WI38 (cell line): ENCODE results near the gene HDAC7.

Experiments
- H3K4me3 ChIP-seq: 2 replicates; pipeline ENCODE4 v1.5.1; 2011; ENCODE audit warnings: low read depth, mild to moderate bottlenecking, control low read depth, low read length
- TF ChIP-seq, protein P1 (sequence below): IDR thresholded peaks from 2 replicates; pipeline ENCODE4 v1.5.1; 2012; ENCODE audit warnings: low read depth, mild to moderate bottlenecking, control low read depth, low read length

The HDAC7 gene

GRCh38 chr12:47758834-47759690 lies 60.6 kb downstream of the HDAC7 start, which contains the start of gene RAPGEF3:
RAPGEF3 (minus strand) TSS chr12:47758880; CDS start chr12:47758556, 324 bp downstream.
- TF ChIP-seq, protein P1, sequence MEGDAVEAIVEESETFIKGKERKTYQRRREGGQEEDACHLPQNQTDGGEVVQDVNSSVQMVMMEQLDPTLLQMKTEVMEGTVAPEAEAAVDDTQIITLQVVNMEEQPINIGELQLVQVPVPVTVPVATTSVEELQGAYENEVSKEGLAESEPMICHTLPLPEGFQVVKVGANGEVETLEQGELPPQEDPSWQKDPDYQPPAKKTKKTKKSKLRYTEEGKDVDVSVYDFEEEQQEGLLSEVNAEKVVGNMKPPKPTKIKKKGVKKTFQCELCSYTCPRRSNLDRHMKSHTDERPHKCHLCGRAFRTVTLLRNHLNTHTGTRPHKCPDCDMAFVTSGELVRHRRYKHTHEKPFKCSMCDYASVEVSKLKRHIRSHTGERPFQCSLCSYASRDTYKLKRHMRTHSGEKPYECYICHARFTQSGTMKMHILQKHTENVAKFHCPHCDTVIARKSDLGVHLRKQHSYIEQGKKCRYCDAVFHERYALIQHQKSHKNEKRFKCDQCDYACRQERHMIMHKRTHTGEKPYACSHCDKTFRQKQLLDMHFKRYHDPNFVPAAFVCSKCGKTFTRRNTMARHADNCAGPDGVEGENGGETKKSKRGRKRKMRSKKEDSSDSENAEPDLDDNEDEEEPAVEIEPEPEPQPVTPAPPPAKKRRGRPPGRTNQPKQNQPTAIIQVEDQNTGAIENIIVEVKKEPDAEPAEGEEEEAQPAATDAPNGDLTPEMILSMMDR, result peak; percentile 45; the same call in 1 of the 2 replicates
- H3K4me3 ChIP-seq, result peak within 1 kb of the TSS; percentile 59

GRCh38 chr12:47758584-47758833 lies 61.2 kb downstream of the HDAC7 start:
- TF ChIP-seq, protein P1, result no peak
- peak overlapping the region; percentile 59 for H3K4me3 ChIP-seq

GRCh38 chr12:47757840-47758583 lies 61.7 kb downstream of the HDAC7 start:
- TF ChIP-seq, protein P1, result no peak
- H3K4me3 ChIP-seq, result peak overlapping the region; percentile 59

- H3K4me3 ChIP-seq, result no peak overlapping the region
- TF ChIP-seq, protein P1, result no peak
Measured at GRCh38 chr12:47757364-47757839, 62.3 kb downstream of the HDAC7 start.

DNA sequence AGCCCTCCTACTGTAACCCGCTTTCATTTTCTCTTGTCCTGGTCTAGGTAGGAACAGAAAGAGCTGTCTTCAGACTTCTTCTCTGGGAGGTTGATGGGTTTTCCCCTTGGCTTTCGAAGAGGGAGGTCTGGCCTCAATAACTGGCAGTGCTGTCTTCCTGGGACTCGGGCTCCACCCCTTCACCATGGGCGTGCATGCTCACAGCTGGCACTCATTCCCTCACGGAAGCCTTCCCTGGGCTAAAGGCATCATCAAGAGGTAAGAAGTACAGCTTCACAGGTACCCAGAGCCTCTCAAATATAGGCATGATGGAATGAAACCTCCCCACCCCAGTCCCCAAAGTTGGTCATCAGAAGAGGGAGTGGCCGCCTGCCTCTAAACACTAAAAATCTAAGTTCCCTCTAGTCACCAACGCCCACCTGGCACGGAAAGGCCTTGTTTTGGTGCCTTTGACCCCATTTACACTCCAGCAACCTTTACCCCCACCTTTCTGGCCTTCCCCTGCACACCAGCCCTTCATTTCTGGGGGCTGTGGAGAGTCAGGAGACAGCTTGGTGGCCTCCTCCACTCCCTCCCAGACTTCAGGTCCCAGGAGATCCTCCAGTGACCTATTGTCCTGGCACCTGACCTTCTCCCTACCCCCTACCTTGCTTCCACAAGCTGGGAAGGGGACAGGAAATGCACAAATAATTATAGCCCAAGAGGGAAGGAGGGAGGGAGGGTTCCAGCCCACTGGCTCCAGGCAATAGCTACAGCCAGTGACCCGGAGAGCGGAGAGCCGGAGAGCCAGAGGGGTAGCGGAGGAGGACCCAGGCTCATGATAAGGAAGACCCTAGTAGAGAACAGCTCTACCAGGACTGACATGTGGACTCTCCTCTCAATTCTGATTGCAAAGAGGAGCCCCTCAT lies 63.8 kb downstream of the HDAC7 start:
- no peak overlapping the region for H3K4me3 ChIP-seq
- TF ChIP-seq, protein P1, result no peak

GRCh38 chr12:47754881-47755280 lies 64.8 kb downstream of the HDAC7 start:
- H3K4me3 ChIP-seq, result no peak overlapping the region
- TF ChIP-seq, protein P1, result no peak
